Measurements from ENCODE around the gene HNRNPLL. TPM values are rescaled to one million over a fixed set of nuclear protein-coding genes. Genes with fewer than 3 reads are reported as not detected.

Gene HNRNPLL
- total and polyA plus RNA-seq, 2 of the 8 experiments (the other 6 are each of a cell fraction or from before 2014, with no cell fraction given), result 18.6 to 69.3 TPM

DNA sequence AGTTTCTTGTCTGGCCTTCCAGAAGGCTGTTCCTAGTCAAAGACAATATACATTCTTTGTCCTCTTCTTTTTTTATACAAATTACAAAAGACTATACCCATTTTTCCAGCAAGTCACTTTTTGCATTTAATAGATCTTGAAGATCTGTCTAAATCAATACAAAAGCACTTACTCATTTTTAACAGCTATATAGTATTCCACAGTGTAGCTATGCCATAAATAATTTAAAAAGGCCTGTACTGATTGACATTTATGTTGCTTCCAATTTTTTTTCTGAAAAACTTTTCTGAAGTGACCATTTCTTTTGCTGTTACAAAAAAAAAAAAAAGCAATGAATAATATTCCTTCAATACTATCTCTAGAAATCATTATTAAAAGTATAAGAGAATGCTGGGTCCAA lies 30.3 kb upstream of the HNRNPLL start:
- ChIA-PET POLR2A (ENCODE audit: partially characterized antibody) (no interaction called here), CTCF (ENCODE audit: partially characterized antibody) (no interaction called here)
- no peaks in the 10 kb centered on the region for H3K79me2 ChIP-seq (ENCODE audit: control insufficient read depth in 1 of 2, insufficient read depth in 2 of 2, low read length in 2 of 2)
- H3K14ac ChIP-seq (ENCODE audit: insufficient read length), result no peak overlapping the region
- H2BK20ac ChIP-seq (ENCODE audit: low read length), result no peak overlapping the region
- H3K23me2 ChIP-seq (ENCODE audit: low read depth, low read length), result no peaks in the 10 kb centered on the region
- TF ChIP-seq, protein P1, sequence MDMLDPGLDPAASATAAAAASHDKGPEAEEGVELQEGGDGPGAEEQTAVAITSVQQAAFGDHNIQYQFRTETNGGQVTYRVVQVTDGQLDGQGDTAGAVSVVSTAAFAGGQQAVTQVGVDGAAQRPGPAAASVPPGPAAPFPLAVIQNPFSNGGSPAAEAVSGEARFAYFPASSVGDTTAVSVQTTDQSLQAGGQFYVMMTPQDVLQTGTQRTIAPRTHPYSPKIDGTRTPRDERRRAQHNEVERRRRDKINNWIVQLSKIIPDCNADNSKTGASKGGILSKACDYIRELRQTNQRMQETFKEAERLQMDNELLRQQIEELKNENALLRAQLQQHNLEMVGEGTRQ (IDR thresholded peaks at IDR 0.05; ENCODE audit: low read length), result no peak
- no peak for TF ChIP-seq RAD21 (IDR thresholded peaks at IDR 0.05 in 1 of 2, conservative IDR thresholded peaks at IDR 0.05 in 1 of 2; ENCODE audit: low read depth in 2 of 2, low read length in 2 of 2)
- no peak for TF ChIP-seq EGR1 (IDR thresholded peaks at IDR 0.05; ENCODE audit: borderline replicate concordance, low read depth, low read length)
- TF ChIP-seq, protein P2, sequence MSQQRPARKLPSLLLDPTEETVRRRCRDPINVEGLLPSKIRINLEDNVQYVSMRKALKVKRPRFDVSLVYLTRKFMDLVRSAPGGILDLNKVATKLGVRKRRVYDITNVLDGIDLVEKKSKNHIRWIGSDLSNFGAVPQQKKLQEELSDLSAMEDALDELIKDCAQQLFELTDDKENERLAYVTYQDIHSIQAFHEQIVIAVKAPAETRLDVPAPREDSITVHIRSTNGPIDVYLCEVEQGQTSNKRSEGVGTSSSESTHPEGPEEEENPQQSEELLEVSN (IDR thresholded peaks at IDR 0.05), result no peak
- H2BK5ac ChIP-seq (ENCODE audit: low read depth, low read length), result no peak overlapping the region
- no peak overlapping the region for H2BK120ac ChIP-seq (replicated peaks; ENCODE audit: low read depth, low read length)
- FAIRE-seq (no peak), DNase-seq (ENCODE audit: low read depth in 1 of 2, low spot score in 2 of 2) (no peak)
- H3K4ac ChIP-seq (replicated peaks; ENCODE audit: insufficient read length, low read depth, low read length), result no peak overlapping the region
- H3K79me1 ChIP-seq (ENCODE audit: low read depth, low read length), result no peaks in the 10 kb centered on the region
- H3K27me3 ChIP-seq (replicated peaks in 1 of 4; ENCODE audit: control insufficient read depth in 3 of 4, extremely low read depth in 1 of 4, insufficient read depth in 3 of 4, low read length in 3 of 4), result no peaks in the 10 kb centered on the region
- no peak overlapping the region for H4K5ac ChIP-seq (ENCODE audit: insufficient read length, low read depth, low read length)
- no peak overlapping the region for H2BK12ac ChIP-seq (ENCODE audit: low read depth, low read length)
- no peak overlapping the region for H3K56ac ChIP-seq (replicated peaks; ENCODE audit: insufficient read length, low read depth, low read length)
- no peak overlapping the region for H2AFZ ChIP-seq (ENCODE audit: low read length)
- H2AK5ac ChIP-seq (ENCODE audit: low read depth, low read length), result no peak overlapping the region
- 0 out of 4 replicates have a peak, but pooled peaks cover 0 to 4% of the 10 kb centered on the region in 2 experiments for H3K9me3 ChIP-seq (ENCODE audit: insufficient read depth in 2 of 2, low read depth in 1 of 2, low read length in 1 of 2)
- H4K20me1 ChIP-seq (replicated peaks in 1 of 2; ENCODE audit: control insufficient read depth in 1 of 2, insufficient read depth in 2 of 2, low read length in 2 of 2), result no peaks in the 10 kb centered on the region
- no peaks in the 10 kb centered on the region for H3K4me1 ChIP-seq (replicated peaks in 1 of 4; ENCODE audit: control insufficient read depth in 3 of 4, insufficient read depth in 4 of 4, low read length in 3 of 4)
- H3K9ac ChIP-seq (replicated peaks in 1 of 4; ENCODE audit: extremely low read depth in 1 of 4, low read depth in 3 of 4, low read length in 3 of 4), result no peak overlapping the region
- H3K4me3 ChIP-seq (ENCODE audit: extremely low read depth in 1 of 4, insufficient read depth in 2 of 4, low read depth in 3 of 4, low read length in 4 of 4), result no peak overlapping the region
- H3K4me2 ChIP-seq (ENCODE audit: insufficient read depth in 1 of 2, low read depth in 2 of 2, low read length in 2 of 2), result no peak overlapping the region
- no peak overlapping the region for H3K18ac ChIP-seq (ENCODE audit: extremely low read depth, low read length)
- no peak overlapping the region for H4K91ac ChIP-seq (replicated peaks; ENCODE audit: insufficient read length, low read length)
- no peak overlapping the region for H3K23ac ChIP-seq (ENCODE audit: insufficient read length)
- no peak overlapping the region for H2BK15ac ChIP-seq (ENCODE audit: low read length)
- H3K27ac ChIP-seq (ENCODE audit: low read depth, low read length), result no peak overlapping the region
- no peak overlapping the region for H4K8ac ChIP-seq (ENCODE audit: extremely low read depth, insufficient read depth, low read length)
- H3K36me3 ChIP-seq (ENCODE audit: control insufficient read depth in 2 of 4, insufficient read depth in 4 of 4, low read length in 3 of 4), result no peaks in the 10 kb centered on the region

Measured in H1 (cell line).